Vagina (tissue), 2 donors: ENCODE results near the gene RNF223.

Experiments
- CTCF ChIP-seq, 3 experiments: fragments of 450-650 bp in 2 of 3; fragments of 200-600 bp in 1 of 3; sonication (generic) in 1 of 3; IDR thresholded peaks; one replicate each; pipeline ENCODE4 v1.5.1; 2017 to 2019; ENCODE audit warnings: antibody characterized with exemption in 3 of 3, mild to moderate bottlenecking in 2 of 3, moderate library complexity in 2 of 3
- POLR2AphosphoS5 ChIP-seq, 2 donors: sonication (generic); formaldehyde crosslinking; IDR thresholded peaks; one replicate each; pipeline ENCODE4 v1.9.0; 2017; ENCODE audit warnings: antibody characterized with exemption in 2 of 2, mild to moderate bottlenecking in 2 of 2, low read depth in 1 of 2; ENCODE audit not compliant: insufficient read depth in 1 of 2

- TF ChIP-seq CTCF (IDR thresholded peaks at IDR 0.05): no peak
- TF ChIP-seq POLR2AphosphoS5 (IDR thresholded peaks at IDR 0.05; ENCODE audit: insufficient read depth in 1 of 2, low read depth in 1 of 2): no peak
Measured at GRCh38 chr1:1058921-1059493, 15.1 kb downstream of the RNF223 start.
